Stimulated activated CD4-positive, alpha-beta T cell treated with anti-CD3 and anti-CD28 coated beads, Interleukin-1b, Interleukin-23, amount 100 ng/mL, for 48 hours (primary cell): Measurements from ENCODE around the gene KAT5.
"Not testable (repeated sequence)": the region's sequence is repeated elsewhere in the genome, so short reads cannot be mapped to it uniquely, and the experiment has no call there.

Experiments used
- DNase-seq: peaks from one replicate; pipeline ENCODE4 v3.0.0-alpha.2; 2020

Gene KAT5

DNA sequence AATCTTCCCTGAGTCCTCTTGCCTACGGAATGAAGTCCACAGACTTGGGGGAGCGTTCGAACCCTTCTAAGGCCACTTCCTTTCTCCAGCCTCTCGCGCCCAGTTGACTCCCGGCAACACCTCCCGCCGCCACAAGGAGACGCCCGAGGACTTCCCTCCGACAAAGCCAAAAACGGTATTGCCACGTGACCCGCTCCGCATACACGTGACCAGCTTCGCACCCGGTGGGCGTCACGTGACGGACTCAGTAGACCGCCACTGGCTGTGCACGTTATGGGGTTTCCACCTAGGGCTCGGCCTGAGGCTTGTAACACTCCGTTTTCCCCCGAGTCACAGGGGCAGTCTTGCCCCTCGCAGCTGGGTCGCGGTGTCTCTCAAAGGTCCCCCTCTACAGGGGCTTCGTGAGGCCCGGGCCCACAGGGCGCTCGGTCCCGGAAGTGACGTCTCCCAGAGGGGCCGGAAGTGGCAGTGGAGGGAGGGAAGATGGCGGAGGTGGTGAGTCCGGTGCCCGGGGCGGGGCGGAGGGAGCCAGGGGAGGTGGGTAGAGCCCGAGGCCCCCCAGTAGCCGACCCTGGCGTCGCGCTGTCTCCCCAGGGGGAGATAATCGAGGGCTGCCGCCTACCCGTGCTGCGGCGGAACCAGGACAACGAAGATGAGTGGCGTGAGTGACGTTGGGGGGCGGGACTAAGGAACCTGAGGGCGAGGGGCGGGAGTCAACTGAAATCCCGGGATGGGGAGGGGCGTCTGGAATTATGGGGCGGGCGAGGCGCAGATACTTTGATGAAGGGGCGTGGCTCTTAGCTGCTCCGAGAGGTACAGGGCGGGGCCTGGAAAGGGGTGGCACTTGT, at the start of gene KAT5:
TSS of gene KAT5 (plus strand) at position 468 of the 848 bp plus-strand sequence. CDS start at position 484, 16 bp downstream.
- peak; percentile 99 for DNase-seq

DNA sequence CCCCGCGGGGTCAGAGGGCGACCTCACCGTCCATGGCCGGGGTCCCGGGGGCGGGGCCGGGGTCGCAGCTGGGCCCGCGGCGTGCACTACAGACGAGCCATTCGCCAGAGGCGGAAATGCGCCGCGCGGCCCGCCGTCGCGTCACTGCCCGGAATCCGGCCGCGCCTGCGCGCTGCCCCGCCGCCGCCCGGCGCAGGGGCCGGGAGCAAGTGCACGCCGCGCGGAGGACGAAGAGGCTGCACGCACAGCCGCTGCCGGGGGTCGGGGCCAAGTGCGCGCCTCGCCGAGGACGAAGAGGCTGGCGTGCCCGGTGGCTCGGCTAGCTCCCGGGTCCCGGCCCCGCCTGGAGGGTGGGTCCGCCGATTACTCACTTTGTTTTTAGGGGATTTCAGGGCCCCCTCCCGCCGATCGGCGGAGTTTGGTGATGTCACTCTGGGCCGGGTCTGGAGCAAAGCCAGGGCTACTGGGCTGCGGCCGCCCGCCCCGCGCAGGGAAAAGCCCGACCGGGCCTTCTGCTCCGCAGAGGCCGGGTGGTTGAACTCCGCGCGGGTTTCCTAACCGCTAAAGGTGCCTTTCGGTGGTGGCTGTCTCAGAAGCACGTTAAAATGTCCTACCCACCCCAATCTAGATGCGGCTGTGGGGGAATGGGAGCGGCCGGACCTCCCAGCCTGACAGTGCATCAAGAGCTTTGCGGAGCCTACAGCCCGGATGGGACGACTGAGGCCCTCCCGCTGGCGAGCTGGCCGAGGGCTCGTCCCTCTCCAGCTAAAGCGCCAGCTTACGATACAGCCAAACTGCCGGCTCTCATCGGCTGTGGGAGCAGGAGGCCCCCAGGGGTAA, 49.0 kb upstream of the KAT5 start, which contains the start of gene RELA:
TSS of gene RELA (minus strand) at position 118 of the 840 bp plus-strand sequence. CDS start at position 34, 84 bp downstream.
- peak; percentile 93 for DNase-seq

DNA sequence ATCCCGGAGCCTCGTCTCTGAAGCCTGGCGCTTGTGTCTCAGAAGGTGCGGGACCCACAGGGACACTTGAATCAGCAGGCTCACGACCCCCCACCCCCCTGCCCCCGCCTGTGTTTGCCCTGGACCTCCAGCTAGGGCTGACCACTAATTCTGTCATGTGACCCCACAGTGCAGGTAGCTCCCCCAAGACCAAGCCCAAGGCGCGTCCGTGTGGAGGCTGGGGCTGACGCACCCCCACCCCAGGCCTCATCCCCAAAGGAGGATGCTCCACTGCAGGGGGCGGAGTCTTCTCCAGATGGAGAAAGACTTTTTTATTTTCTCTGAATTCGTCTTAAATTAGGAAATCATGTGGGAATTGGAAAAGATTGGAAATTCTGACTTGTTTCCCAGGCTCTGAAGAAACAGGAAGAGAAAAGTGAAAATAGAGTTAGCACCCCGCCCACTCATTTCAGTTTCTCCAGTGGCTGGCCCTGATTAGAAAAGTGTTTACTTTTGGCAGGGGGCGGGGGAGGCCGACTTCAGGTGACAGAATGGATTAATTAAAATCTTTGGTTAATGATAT, 48.3 kb upstream of the KAT5 start:
- peak; percentile 56 for DNase-seq

DNA sequence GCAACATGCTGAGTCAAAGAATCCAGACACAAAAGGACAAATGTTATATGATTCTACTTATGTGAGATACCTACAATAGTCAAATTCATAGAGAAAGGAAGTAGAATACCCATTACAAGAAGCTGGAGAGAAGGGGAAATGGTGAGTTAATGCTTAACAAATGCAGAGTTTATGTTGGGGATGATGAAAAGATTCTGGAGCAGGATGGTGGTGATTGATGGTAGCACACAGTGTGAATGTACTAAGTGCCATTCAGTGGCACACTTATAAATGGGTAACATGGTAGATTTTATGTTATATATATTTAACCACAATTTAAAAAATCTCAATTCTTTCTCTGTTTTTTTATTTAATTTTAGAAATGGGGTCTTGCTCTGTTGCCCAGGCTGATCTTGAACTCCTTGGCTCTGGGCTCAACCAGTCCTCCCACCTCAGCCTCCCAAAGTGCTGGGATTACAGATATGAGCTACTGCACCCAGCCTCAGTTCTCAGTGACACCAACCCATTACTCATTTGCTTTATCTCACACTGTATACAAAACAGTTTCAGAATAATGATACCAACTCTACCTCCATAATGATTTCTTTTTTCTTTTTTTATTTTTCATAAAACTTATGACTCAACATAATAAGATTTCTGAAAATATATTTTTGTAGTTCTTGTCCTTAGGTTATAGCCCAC, 39.7 kb upstream of the KAT5 start:
- DNase-seq: no peak

DNA sequence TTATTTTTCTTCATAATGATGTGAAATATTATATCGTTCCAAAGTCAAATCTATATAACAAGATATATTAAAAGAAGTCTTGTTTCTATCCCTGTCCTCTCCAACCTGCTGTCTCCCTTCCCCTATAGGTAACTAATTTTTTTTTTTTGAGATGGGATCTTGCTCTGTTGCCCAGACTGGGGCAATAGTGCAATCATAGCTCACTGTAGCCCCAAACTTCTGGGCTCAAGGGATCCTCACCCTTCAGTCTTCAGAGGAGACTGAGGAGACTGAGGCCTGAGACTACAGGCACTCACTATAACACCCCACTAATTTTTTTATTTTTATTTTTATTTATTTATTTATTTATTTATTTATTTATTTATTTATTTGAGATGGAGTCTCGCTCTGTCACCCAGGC, 39.1 kb upstream of the KAT5 start:
- DNase-seq: no peak

DNA sequence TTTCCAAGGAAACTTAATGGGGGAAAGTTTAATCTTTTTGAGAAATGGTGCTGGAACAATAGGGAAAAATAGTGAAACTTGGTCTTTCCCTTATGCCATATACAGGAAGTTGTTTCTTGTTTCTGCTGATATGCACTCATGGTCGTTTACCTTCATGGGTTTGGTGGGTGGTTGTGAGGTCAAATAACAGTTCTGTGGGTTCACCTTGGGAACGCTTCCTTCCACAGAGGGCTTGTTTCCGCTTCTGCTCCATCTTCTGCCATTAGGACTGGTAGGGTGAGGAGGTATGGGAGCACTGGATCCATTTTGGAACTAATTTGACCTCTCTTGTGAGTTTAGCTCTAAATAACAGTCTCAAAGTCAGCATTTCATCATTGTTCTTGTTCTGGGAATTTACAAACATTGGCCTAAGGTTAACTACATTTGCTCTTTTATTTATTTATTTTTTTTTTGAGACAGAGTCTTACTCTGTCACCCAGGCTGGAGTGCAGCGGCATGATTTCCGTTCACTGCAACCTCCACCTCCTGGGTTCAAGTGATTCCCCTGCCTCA, 31.8 kb upstream of the KAT5 start:
- no peak for DNase-seq

DNA sequence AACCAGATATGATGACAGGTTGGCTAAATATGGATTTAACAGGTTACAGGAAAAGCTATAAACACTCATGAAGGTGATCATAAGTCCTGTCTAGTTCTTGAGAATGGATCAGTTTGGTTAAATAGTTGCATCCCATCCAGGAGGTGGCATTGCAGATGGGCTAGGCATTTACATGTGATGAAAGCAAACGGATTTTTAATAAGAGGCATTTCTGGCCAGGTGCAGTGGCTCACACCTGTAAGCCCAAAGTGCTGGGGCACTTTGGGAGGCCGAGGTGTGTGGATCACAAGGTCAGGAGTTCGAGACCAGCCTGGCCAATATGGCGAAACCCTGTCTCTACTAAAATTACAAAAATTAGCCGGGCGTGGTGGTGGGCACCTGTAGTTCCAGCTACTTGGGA, 28.6 kb upstream of the KAT5 start:
- DNase-seq: not testable (repeated sequence)

DNA sequence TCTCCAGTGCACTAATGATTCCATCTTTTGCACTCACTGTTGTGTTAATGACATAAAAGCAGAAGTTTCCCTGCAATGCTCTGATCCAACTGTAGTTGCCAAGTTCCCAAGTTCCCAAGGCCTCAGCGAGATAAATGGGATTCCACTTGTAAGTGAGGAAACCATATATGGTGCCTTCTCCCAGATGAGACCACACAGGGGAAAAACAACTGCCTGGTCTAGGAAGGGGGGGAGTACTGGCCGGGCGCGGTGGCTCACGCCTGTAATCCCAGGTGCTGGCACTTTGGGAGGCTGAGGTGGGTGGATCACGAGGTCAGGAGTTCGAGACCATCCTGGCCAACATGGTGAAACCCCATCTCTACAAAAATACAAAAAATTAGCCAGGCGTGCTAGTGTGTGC, 26.1 kb upstream of the KAT5 start:
- DNase-seq: no peak

DNA sequence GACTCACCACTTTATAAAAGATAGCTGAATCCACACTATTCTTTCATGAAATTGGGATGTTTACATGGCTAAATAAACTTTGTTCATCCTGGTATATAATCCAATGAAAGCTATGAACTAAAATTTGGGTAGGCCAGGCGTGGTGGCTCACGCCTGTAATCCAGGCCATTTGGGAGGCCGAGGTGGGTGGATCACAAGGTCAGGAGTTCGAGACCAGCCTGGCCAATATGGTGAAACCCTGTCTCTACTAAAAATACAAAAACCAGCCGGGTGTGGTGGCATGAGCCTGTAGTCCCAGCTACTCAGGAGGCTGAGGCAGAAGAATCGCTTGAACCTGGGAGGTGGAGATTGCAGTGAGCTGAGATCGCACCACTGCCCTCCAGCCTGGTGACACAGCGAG, 20.2 kb upstream of the KAT5 start:
- DNase-seq: not testable (repeated sequence)

DNA sequence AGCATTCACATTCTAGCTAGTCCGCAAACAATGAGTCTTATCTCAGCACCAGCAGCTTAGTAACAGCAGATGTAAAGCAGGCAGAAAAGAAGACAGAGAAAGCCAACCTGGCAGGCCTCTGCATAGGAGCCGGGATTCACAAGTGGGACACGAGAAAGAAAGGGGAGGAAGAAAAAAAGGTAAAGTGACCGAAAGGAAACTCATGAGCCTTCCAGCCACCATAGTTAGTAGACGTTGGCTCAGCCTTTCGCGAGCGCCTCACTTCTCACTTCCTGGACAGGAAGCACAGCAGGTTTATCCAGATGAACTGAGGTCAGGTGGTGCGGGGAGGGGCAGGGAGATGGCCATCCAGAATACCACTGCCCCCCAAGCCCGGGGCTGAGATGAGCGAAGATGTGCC, 19.7 kb upstream of the KAT5 start:
- no peak for DNase-seq

DNA sequence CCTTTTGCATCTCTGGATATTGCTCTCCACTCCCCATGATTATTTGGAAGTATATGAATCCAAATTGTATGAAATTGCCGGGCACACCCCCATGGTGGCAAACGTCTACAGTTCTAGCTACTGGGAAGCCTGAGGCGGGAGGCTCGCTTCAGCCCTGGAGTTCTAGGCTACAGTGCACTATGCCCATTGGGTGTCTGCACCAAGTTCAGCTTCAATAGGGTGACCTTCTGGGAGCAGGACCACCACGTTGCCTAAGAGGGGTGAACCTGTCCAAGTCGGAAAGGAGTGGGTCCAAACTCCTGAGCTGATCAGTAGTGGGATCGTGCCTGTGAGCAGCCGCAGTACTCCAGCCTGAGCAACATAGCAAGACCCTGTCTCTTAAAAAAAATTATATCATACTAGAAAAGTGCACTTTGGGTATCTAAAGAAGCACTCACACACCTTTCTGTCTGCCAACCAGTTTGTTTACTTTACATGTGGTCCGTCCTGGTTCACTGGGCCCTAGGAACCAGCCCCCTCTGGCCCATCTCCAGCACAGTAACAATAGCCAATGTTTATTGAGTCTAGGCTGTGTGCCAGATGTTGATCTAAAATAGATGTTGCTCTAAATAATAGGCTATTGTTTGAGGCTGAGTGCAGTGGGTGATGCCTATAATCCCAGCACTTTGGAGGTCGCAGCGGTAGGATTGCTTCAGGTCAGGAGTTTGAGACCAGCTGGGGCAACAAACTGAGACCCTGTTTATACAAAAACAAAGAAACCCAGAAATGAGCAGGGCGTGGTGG, 16.4 kb upstream of the KAT5 start:
- no peak for DNase-seq

DNA sequence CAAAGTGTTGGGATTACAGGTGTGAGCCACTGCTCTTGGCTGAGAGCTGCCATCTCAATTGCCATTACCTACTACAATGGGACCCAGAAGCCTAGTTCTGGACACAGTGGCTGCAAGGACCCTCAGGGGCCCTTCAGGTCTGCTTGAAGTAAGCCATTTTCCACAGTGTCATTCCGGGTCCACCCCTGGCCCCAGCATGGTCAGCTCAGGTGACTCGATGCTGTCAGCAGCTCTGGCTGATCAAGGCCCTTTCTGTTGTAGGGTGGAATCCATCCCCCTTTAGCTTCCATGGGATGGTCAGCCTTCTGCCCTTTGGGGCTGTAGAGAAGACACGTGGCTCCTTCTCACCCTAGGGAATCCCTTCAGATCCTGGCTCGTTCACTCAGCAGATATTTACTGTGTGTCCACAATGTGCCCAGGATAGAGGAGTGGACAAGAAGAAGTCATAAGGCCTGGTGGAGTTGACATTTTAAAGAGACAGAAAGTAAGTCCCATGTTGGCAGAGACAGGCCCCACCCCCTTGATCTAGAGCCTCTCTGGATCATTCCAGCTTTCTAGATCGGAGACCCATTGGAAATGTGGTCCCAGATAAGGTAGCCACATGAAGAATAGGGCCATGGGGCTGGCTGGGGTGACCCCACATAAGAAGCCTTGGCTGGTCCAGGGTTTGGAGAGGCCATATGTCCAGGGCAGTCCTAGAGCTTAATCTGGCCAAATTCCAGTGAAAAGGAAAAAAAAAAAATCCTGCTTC, 15.1 kb upstream of the KAT5 start:
- no peak for DNase-seq

DNA sequence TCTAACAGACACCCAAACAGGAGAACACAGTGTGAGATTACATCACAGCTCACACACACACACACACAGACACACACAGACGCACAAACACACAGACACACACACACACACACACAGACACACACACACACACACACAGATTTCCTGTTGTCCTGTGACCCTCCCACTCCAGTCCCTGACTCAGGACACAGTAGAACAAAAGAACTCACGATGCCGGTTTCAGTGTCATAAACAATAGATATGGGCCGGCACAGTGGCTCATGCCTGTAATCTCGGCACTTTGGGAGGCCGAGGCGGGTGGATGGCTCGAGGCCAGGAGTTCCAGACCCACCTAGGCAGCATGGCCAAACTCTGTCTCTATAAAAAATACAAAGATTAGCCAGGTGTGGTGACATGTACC, 13.8 kb upstream of the KAT5 start:
- no peak for DNase-seq

DNA sequence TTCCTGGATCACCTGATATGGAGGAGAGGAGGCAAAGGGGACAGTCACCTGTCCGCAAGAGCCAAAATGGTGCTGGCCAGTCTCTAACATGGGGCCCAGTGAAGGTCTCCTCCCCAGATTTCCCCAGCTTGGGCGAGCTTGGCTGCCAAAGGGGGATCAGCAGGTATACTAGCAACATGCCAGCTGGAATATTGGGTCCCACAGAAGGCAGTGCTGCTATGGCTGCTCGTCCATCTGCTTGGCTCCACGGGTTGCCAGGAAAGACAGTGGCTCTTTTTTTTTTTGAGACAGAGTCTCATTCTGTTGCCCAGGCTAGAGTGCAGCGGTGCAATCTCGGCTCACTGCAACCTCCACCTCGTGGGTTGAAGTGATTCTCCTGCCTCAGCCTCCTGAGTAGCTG, 12.7 kb upstream of the KAT5 start:
- DNase-seq: no peak

DNA sequence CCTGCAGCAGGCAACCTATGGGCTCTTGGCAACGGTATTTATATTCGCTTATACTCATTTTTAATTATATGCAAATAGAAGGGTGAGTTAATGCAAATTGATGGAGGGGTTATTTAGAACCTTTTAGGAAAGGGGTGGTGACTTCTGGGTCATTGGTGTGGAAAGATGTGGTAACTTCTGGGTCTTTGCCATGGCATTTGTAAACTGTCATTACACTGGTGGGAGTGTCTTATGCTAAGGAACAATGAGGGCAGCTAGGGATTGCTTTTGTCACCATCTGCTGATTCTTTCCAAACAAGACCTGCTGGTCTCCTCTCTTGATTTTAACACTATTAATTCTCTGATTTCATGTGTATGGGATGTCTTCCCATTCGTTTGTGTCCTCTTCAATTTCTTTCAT, 11.7 kb upstream of the KAT5 start:
- DNase-seq: no peak

DNA sequence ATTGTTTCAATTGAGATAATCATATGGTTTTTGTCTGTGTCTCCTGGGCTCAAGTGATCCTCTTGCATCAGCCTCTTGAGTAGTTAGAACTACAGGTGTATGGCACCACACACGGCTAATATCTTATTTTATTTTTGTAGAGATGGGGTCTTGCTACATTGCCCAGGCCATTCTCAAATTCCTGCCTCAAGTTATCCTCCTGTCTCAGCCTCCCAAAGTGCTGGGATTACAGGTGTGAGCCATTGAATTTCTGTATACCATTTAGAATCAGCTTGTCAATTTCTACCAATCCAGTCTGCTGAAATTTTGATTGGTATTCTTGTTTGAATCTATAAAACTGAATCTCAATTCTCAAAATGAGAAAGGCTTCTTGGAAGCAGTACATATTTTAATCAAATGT, 10.4 kb upstream of the KAT5 start:
- no peak for DNase-seq

DNA sequence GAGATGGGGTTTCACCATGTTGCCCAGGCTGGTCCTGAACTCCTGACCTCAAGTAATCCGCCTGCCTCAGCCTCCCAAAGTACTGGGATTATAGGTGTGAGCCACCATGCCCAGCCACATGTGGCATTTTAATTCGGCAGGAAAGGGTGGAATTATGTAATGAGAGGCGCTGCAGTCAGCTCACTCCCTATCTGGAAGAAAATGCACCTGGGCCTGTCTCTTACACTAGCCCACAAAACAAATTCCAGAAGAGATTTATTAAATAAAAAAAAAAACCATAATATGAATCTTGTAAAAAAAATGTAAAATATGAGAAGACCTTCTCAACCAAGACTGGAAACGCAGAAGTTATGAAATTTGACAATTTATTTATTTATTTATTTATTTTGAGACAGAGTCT, 8.2 kb upstream of the KAT5 start:
- no peak for DNase-seq

DNA sequence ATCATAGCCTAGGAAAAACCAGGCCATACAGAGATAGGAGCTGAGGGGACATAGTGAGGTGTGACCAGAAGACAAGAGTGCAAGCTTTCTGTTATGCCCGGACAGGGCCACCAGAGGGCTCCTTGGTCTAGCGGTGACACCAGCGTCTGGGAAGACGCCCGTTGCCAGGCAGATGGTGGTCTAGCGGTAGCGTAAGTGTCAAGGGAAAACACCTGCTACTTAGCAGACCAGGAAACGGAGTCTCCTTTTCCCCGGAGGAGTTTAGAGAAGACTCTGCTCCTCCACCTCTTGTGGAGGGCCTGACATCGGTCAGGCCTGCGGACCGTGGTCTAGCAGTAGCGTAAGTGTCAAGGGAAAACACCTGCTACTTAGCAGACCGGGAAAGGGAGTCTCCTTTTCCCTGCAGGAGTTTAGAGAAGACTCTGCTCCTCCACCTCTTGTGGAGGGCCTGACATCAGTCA, 5.7 kb upstream of the KAT5 start:
- peak; percentile 84 for DNase-seq

DNA sequence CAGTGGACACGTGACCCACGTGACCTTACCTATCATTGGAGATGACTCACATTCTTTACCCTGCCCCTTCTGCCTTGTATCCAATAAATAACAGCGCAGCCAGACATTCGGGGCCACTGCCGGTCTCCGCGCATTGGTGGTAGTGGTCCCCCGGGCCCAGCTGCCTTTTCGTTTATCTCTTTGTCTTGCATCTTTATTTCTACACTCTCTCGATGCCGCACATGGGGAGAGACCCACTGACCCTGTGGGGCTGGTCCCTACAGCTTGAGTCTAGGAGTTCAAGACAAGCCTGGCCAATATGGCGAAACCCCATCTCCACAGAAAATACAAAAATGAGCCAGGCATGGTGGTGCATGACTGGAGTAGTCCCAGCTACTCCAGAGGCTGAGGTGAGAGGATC, 5.0 kb upstream of the KAT5 start:
- not testable (repeated sequence) for DNase-seq

DNA sequence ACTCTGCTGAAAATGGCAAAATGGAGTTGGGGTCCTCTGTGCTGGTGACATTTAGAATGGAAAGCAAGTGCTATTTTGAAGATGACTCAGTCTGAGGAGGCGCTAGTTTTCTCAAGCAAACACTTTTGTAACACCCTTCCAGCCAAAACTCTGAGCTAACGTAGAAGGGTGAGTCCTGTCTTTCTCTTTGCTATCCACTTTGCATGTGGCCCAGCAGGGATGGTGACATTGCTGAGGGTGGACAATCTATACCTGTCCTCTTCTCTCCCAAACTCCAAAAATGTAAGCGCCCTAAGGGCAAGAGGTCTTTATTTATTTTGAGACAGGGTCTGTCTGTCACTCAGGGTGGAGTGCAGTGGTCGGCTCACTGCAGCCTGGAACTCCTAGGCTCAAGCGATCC, 3.6 kb upstream of the KAT5 start:
- no peak for DNase-seq

DNA sequence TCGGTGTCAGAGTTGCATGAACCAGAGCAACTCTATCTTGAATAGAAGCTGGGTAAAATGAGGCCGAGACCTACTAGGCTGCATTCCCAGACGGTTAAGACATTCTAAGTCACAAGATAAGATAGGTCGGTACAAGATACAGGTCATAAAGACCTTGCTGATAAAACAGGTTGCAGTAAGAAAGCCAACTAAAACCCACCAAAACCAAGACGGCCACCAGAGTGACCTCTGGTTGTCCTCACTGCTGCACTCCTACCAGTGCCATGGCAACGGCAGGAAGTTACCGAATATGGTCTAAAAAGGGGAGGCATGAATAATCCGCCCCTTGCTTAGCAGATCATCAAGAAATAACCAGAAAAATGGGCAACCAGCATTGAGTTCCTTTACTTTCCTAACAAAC, 2.4 kb upstream of the KAT5 start:
- no peak for DNase-seq
